Kidney (tissue), 14 donors: Measurements from ENCODE around the gene NEAT1. TPM values are rescaled to one million over a fixed set of nuclear protein-coding genes. Genes with fewer than 3 reads are reported as not detected.

ENCODE experiments used
- DNase-seq, 5 donors: peaks; one replicate each; pipeline ENCODE4 v3.0.0-alpha.2; 2013 to 2020
- FAIRE-seq: peaks from 2 replicates; lab custom pipeline; 2012; peaks lifted over from hg19 to GRCh38; lab: Jason Lieb, UNC
- H3K27ac ChIP-seq, 2 donors: one replicate each; pipeline ENCODE4 v1.7.0; 2013; ENCODE audit warnings: low read depth in 2 of 2, low read length in 2 of 2, inconsistent platforms in 1 of 2
- H3K27me3 ChIP-seq: one replicate; pipeline ENCODE4 v1.7.1; 2013; ENCODE audit warnings: low read length, inconsistent platforms; ENCODE audit not compliant: control insufficient read depth, insufficient read depth
- H3K36me3 ChIP-seq, 3 donors: one replicate each; pipeline versions ENCODE4 v1.7.0 to v1.7.1; 2013; ENCODE audit warnings: low read length in 3 of 3, control low read depth in 1 of 3, inconsistent platforms in 1 of 3; ENCODE audit not compliant: insufficient read depth in 3 of 3, control insufficient read depth in 2 of 3
- H3K4me1 ChIP-seq, 3 donors: one replicate each; pipeline versions ENCODE4 v1.7.0 to v1.7.1; 2013; ENCODE audit warnings: low read length in 3 of 3, inconsistent platforms in 1 of 3, low read depth in 1 of 3; ENCODE audit not compliant: control insufficient read depth in 2 of 3, insufficient read depth in 2 of 3
- H3K4me3 ChIP-seq, 3 donors: one replicate each; pipeline versions ENCODE4 v1.7.0 to v1.8.1; 2013; ENCODE audit warnings: low read length in 3 of 3, control low read depth in 1 of 3, inconsistent platforms in 1 of 3
- H3K9ac ChIP-seq, 3 donors: one replicate each; pipeline versions ENCODE4 v1.7.0 to v1.7.1; 2013; ENCODE audit warnings: low read length in 3 of 3, control low read depth in 1 of 3, inconsistent platforms in 1 of 3
- H3K9me3 ChIP-seq, 3 donors: one replicate each; pipeline versions ENCODE4 v1.7.0 to v1.7.1; 2013; ENCODE audit warnings: low read length in 3 of 3, control low read depth in 1 of 3, inconsistent platforms in 1 of 3; ENCODE audit not compliant: control insufficient read depth in 2 of 3, insufficient read depth in 1 of 3
- intact Hi-C: fragments of 100-400 bp; cut with DNase I; formaldehyde crosslinking; loops from one replicate; pipeline ENCODE4 v1.11.1; 2022
- polyA plus RNA-seq: library from polyadenylated mRNA; stranded (reverse); fragments of 350-450 nt; fragmentation: Illumina TruSeq; extraction: RNeasy Lipid Tissue Mini Kit (QIAGEN cat#74804); gene quantifications from one replicate; pipeline ENCODE4 v1.2.3, GENCODE V29; 2014; ENCODE audit warnings: low read depth, low replicate concordance; ENCODE audit not compliant: insufficient read depth
- total RNA-seq: library from RNA; stranded (reverse); fragmentation: NEBNext Ultra II Directional; extraction: Animal tissue kit (Norgen Biotek cat#: 25700); gene quantifications from one replicate; pipeline ENCODE4 v1.2.1, GENCODE V29; 2021
- TF ChIP-seq, protein P1 (sequence below): IDR thresholded peaks from 3 replicates; pipeline ENCODE4 v1.5.1; 2012; ENCODE audit warnings: mild to moderate bottlenecking, moderate library complexity, borderline replicate concordance; ENCODE audit not compliant: insufficient read depth; ENCODE audit errors: extremely low read depth
- donor health status: control.
- donor health status: control.
- donor health status: control.
- donor health status: control.
- donor health status: control.
- donor health status: DM: yes; HTN: yes; CAD: no.
- donor health status: Normal renal cell carcinoma (clear cell type).

Gene NEAT1
- total and polyA plus RNA-seq, 2 donors from 2014 or later = 595 to 1,006 TPM

DNA sequence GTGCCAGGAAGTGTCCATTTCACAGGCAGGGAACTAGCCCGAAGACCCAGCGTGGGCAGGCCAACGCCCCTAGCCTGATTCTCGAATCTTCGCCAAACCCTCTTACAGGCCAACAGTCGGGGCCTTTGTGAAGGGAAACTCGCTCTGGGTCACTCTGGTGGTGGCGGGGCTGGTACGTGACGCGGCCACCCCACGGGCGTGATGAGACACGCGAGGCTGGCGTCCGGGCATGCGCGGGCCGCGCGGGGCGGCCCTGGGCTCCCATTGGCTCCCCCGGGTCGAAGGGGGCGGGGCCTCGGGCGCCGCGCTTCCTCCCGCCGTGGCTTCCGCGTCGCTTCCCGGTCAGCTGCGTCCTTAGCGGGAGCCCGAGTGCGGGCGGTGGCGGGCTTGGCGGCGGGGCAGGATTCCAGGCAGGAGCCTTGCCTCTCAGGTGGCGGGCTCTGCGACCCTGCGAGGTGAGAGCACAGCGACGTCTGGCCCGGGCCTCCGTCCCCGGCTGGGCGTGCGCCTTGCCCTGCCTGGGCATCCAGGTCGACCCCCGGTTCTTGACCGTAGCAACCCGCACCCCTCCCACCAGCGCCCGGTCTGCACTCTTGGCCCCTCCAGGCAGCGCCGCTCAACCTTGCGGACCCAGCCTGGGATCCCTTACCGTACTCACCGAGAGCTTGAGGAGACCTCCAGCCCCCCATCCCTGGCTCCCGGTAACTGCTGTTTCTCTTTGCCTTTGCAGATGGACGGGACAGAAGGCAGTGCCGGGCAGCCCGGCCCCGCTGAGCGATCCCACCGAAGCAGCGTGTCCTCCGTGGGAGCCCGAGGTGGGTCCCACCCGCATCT, 36.1 kb upstream of the NEAT1 start, which contains the start of gene FRMD8:
Gene FRMD8 (plus strand): TSS at position 331 of the 834 bp plus-strand sequence. CDS start 400 bp downstream, at position 731.
- Histone ChIP-seq H3K27ac (peak within 1 kb of the TSS; percentile 96 to 98), H3K4me3 (peak within 1 kb of the TSS; percentile 65 to 91 (median 78)), H3K9me3 (no peaks in the 10 kb centered on the region), H3K9ac (peak within 1 kb of the TSS; percentile 44 to 91 (median 86)), H3K36me3 (no peaks in the 10 kb centered on the region), H3K27me3 (no peaks in the 10 kb centered on the region), H3K4me1 (peaks cover 0 to 60% (median 37%) of the 10 kb centered on the region in 3 donors)
- intact Hi-C loops = no loop called here
- FAIRE-seq (no peak), DNase-seq (peak; percentile 84 to 98 (median 92))
- TF ChIP-seq, protein P1, sequence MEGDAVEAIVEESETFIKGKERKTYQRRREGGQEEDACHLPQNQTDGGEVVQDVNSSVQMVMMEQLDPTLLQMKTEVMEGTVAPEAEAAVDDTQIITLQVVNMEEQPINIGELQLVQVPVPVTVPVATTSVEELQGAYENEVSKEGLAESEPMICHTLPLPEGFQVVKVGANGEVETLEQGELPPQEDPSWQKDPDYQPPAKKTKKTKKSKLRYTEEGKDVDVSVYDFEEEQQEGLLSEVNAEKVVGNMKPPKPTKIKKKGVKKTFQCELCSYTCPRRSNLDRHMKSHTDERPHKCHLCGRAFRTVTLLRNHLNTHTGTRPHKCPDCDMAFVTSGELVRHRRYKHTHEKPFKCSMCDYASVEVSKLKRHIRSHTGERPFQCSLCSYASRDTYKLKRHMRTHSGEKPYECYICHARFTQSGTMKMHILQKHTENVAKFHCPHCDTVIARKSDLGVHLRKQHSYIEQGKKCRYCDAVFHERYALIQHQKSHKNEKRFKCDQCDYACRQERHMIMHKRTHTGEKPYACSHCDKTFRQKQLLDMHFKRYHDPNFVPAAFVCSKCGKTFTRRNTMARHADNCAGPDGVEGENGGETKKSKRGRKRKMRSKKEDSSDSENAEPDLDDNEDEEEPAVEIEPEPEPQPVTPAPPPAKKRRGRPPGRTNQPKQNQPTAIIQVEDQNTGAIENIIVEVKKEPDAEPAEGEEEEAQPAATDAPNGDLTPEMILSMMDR = no peak

DNA sequence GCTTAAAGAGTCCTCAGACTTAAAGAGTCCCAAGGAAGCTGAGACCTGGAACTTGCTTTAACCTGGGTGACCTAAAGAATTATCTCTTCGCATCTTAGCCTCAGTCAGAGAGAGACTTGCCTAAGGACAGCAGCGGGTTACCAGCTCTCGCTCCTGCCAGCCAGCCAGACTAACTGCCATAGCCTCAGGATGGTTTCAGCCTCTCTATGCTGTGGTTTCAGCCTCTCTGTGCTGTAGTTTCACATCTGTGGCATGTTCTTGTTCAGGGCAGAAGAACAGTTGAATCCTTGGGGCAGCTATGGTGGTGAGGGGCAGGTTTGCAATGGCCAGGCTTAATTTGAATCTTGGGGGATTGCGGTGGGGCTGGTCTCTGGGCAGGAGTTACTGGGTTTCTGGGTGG, 33.9 kb upstream of the NEAT1 start:
- no peak for FAIRE-seq
- H3K9me3 ChIP-seq = no peaks in the 10 kb centered on the region
- intact Hi-C loops = no loop called here
- no peak overlapping the region for H3K4me3 ChIP-seq
- no peak overlapping the region for H3K27ac ChIP-seq
- TF ChIP-seq, protein P1 = no peak
- H3K4me1 ChIP-seq = peaks cover 0 to 45% (median 21%) of the 10 kb centered on the region in 3 donors
- peaks cover 0 to 3% (median 2%) of the 10 kb centered on the region in 3 donors for H3K36me3 ChIP-seq
- DNase-seq = no peak
- peak overlapping the region in 1 of 3 donors; percentile 38 for H3K9ac ChIP-seq
- no peaks in the 10 kb centered on the region for H3K27me3 ChIP-seq

DNA sequence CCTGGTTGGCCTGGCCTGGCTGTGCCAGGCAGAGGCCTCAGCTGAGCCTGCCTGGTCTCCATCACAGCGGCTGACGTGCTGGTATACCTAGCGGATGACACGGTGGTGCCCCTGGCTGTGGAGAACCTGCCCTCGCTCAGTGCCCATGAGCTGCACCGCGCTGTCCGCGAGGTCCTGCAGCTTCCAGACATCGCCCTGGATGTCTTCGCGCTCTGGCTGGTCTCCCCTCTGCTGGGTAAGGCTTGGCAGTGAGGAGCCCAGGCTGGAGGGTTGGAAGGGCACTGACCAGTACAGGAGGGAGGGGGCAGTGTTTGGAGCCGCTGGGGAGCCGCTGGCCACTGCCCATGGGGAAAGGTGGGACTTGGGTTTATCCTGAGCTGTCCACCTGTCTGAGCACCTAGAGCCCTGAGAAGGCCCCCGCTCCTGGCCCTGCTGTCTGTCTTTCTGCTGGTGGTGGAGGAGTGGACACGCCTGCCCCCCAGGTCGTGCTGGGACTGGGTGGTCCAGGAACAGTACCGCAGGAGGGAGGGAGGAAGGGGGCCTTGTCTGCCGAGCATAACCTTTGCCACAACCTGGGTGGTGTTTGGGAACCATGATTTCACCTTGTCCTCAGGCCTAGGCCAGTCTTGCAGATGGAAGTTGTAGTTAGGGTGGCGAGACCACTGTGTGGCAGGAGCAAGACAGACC, 33.2 kb upstream of the NEAT1 start:
- Histone ChIP-seq H3K27me3 (no peaks in the 10 kb centered on the region), H3K9me3 (no peaks in the 10 kb centered on the region), H3K27ac (peak overlapping the region in 1 of 2 donors; percentile 76), H3K4me1 (peaks cover 0 to 42% (median 21%) of the 10 kb centered on the region in 3 donors), H3K4me3 (no peak overlapping the region), H3K36me3 (peaks cover 0 to 3% (median 2%) of the 10 kb centered on the region in 3 donors), H3K9ac (no peak overlapping the region)
- intact Hi-C loops = no loop called here
- DNase-seq (peak in 3 of 5 donors; percentile 27 to 71 (median 45)), FAIRE-seq (no peak)
- TF ChIP-seq, protein P1 = no peak
